DMS 273 (cell line): Measurements from ENCODE around the gene DYRK1A.
A peak's percentile ranks its signal among the peaks of the same experiment; 100 is the strongest.

Experiments
- DNase-seq: peaks from one replicate; lab custom pipeline; 2025; ENCODE audit not compliant: unreplicated experiment; lab: John Stamatoyannopoulos, UW

DYRK1A gene

DNA sequence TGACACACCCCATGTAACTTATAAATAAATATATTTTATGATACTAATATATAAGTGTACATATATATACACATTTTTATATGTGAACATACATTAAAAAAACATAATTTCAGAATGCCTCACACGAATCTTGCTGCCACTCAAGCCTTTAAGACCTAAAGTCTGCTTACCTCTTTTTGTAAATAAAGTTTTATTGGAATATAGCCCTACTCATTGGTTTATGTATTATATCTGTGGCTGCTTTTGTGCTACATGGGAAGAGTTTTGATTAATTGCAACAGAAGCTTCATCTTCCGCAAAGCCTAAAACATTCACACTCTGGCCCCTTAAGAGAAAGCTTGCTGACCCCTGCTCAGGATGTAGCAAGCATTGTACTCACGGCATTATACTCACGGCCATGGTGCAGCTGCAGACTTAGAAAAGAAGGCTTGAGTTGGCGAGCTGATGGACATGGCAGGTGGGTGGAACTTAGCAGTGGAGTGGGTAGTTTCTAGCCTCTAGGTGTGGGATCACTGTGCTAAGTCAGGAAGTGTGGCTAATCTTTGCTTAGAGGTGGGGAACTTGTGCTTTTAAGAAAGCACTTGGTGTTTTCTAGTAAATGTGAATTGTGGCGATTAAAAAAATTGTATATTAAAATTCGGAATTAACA, 80.8 kb downstream of the DYRK1A start:
- DNase-seq, result no peak

DNA sequence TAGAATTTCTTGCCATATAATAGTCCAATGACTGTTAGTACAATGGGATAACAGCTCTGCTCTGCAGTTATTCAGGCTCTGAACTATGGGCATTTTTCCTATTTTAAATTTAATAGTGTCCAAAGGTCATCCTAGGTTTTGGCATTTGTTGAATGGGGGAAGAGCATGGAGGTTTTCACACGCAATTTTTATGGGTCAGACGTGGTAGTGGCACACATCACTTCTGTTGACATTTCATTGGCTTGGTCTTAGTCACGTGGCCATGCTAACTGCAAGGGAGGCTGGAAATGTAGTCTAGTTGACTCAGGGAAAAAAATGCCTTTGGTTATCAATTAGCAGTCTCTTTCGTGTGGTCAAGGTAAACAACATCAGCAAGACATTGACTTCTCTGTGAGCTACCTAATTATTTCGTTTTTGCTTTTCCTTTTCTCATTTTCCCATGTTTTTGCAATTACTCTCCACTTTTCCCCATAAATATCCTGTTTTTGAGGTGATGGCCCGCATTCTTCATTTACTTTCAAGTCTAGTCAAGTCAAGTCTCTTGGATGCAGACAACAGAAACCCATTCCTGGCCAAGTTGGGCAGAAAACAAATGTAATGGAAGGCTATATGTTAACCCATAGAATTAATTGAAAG, 82.8 kb downstream of the DYRK1A start:
- DNase-seq, result no peak

DNA sequence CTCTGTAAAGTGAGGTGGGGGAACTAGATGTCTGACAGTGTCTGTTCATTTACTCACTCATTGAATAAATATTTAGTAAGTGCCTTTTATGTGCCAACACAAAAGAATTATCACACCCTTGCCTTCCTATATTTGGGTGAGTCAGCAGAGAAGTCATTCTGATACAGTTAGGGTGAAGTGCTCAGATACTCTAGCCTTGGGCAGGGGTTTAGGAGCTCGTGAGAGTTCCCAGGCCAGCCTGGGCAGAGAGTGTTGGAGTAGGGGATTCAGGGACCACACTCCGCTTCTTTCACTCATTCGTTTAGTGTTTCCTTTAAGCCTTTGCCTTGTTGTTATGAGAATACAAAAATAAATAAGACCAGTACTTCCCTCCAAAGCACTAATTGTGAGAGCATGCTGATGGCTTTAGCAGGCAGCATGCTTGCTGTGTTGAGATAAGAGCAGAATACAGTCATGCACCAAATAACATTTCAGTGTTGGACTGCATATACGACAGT, 83.9 kb downstream of the DYRK1A start:
- no peak for DNase-seq

DNA sequence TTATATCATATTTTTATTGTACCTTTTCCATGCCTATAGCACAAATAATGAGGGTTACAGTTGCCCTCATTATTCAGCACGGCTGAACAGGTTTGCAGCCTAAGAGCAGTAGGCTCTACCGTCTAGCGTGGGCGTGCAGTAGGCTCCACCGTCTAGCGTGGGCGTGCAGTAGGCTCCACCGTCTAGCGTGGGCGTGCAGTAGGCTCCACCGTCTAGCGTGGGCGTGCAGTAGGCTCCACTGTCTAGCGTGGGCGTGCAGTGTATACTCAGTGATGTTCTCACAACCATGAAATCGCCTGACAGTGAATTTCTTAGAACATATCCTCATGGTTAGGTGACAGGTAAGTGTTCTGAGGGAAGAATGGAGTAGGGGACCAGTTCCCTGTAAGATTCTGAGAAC, 84.9 kb downstream of the DYRK1A start:
- no peak for DNase-seq

DNA sequence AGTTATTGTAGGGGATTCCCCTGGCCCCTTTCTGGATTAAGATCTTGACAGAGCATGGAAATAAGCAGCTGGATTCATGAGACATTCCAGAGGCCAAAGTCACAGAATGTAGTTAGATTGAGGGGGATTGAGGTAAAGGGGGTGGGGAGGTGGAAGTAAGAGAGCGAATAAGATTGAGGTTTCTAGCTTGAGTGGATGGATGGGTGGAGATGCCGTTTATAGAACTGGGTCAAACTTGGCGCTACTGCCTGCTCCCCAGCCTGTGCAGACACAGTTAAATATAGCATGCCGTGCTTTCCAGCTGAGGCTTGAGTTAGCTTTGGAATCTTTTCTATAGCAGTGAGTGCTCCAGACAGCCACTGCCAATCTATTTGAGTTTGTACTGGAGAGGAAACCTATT, 85.7 kb downstream of the DYRK1A start:
- no peak for DNase-seq

DNA sequence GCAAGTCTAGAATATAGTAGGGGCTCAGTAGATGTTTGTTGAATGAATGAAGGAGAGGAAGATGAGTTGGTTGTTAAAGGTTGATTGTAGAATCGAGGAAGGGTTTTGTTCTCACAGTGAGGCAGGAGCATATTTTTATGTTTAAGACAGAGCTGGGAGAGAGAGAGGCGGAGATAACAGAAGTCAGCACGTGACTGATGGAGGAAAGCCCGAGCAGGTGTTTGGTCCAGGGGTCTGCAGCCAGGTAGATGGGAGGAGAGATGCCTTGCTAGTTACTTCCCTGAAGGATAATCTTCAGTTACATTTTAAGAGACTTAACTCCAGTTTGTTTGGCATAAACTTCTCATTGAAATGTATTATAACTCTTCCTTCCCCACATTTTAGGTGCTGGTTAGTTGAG, 86.8 kb downstream of the DYRK1A start:
- DNase-seq, result no peak

DNA sequence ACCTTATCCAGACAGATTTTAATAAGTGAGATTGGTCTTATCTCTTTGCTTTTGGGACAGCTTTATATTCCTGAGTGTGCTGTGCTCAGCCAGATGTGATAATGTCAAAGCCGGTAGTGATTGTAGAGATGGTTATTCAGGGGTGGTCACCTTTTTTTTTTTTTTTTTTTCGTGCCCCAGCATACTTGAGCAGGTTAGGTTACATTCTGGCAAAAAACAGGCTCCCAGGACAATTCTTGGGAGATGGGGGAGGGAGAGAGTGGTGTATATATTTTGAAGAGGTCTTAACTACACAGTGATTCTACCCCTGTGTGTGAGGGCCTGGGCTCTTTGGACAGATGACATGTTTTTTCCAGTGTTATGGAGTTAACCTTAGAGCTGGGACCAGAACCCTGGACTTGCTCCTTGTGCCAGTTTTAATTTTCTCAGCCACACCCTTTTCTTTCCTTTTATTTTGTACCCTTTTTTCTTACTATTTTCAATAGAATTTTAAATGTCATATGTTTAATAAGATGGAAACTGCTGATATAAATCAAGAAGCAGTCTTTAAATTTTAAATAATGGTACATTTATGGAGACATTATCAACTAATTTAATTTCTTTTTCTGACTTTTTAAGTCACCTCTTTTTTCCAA, 88.4 kb downstream of the DYRK1A start:
- DNase-seq, result peak; percentile 30

DNA sequence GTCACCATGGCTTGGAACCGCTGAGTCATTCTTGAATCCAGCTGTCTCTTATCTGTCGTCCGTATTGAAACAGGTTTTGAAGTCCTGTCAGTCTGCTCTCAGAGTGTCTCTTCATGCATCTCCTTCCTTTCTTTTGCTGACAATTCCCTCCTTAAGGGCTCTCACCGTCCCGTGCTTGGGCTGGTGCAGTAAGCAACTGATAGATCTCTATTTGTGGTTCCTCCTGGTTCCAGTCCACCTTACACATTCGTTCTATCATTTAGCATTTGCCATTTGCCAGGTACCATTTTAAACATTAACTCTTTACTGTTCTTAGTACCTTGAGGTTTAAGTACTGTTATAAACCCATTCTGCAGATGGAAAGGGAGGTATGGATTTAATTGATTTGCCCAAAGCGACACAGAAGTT, 88.9 kb downstream of the DYRK1A start:
- peak; percentile 31 for DNase-seq

DNA sequence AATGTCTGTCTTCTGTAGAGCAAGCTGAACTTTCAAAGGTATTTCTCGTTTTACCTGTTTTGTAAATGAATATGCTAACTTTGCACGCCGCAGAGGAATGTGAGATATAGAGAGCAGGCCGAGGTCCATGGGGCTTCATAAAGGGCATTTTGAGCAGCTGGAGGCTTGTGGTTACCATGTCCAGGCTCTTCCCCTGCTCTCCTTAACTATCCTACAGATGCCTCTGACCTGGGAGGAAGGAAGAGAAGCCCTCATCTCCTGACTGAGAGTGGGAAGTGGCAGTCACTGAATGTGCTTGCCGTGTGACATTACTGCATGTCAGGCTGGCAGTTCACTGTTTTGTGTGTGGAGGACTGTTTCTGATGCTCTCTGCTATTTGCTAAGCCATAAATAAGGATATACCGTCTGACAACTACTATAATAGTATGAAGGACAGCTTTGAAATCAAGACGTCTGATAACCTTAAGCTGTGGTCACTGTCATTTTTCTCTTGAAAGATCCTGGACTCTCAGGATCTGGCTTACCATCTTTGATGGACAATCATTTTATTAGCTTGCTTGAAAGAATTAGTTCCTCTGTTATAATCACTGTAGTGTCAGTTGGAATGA, 92.2 kb downstream of the DYRK1A start:
- no peak for DNase-seq

DNA sequence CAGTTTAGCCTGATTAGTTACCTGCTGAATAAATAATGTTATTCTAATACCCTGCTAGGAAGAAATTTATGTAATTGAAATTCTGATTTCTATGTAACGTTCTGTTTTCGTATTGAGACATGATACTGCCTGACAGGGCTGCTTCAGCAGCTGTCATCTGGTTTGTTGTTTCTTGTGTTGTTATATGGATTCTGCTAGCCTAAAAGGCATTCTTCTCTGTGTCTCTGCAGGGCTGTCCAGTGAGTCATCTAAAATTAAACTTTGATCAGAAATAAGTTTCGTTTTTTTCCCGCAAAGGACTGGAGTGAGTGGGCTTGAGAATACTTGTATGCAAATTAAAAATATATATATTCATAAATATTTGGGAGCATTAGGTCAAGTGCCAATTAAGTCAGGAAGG, 93.0 kb downstream of the DYRK1A start:
- no peak for DNase-seq

DNA sequence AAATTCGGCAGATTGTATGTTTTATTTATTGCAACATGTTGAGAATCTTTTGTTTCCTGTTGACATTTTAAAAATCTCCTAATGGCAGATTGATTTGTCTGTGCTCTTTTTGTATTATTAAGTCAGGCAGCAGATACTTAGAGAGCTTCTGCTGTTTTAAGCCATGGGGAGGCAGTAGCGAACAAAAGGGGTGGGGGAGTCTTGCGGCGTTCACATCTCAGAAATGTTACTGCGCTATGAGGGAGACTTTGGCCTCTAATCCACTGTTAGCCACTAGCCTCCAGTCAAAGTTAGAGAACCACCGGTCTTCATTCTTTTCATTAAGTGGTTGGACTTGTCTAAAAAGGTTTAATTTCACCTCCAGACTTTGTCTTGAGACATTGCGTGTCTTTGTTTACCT, 93.6 kb downstream of the DYRK1A start:
- peak; percentile 31 for DNase-seq

DNA sequence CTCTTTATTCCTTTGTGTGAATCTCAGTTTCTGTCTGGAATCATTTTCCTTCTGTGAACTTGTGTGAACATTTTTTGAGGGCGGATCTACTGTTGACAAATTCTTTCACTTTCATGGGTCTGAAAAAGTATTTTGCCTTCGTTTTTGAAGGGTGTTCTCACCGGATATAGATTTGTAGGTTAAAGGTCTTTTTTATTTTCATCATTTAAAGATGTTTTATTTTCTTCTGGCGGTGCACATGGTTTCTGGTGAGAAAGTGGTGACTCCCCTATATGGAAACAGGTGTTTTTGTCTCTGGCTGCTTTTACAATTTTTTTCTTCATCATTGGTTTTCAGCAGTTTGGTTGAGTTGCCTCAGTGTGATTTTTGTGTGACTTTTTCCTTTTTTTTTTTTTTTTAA, 94.9 kb downstream of the DYRK1A start:
- DNase-seq, result no peak

DNA sequence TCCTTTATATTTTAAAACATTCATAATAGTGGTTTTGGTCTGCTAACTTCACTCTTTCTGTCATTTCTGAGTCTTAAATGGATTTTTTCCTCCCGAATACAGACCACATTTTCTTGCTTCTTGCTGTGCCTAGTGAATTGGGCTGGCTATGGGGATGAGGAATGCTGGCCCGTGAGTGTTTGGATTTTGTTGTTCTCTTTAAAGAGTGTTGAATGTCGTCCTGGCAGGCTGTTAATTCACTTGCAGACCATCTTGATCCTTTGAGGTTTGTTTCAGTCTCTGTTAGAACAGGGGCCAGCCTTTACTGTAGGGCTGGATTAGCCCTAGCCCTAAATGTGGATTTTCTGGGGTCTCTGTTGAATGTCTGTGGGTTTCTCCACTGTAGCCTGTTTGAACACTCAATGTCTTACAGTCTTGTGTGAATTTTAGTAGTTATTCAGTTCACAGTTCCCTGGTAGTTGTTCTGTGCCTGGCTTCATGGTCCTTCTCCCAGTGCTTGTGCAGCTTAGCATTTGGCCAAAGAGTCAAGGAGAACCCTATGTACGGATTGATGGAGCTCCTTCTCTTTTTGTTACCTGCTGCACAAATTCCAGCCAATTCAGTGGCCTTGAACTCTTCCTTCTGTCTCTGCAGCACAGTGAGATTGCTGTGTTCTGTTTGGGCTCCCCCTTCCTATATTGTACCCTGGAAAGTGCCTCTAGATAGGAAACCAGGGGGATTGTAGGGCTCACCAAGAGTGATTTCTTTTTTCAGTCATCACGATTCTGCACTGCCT, 95.7 kb downstream of the DYRK1A start:
- no peak for DNase-seq

DNA sequence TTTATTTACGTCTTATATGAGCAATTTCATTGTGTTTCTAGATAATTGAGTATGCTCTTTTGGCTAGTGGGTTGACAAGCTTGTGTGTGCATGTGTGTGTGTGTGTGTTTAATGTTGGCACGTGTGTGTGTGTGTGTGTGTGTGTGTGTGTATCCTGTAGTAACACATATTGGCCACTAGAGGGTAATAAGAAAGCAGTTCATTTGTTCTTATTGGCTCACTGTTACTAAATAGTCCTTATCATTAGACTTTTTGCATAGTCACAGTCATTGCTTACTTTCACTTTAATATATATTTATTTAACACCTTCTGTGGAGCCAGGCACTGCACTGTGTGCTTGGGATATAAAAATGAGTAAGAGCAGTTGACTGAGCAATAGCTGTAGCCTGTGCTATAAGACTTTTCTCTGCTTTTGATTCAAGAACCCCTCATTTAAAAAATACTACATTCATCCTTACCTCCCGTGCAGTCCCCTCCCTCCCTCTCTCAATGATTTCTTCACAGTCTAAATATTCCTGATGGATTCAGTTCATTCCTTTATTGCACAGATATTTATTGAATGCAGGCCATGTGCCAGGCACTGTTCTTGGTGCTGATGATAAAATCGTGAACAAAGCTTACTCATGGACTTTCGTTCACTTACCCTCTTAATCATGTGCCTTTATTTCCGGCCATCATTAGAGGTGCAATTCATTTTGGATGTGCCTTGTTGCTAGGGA, 96.7 kb downstream of the DYRK1A start:
- DNase-seq, result peak; percentile 50

DNA sequence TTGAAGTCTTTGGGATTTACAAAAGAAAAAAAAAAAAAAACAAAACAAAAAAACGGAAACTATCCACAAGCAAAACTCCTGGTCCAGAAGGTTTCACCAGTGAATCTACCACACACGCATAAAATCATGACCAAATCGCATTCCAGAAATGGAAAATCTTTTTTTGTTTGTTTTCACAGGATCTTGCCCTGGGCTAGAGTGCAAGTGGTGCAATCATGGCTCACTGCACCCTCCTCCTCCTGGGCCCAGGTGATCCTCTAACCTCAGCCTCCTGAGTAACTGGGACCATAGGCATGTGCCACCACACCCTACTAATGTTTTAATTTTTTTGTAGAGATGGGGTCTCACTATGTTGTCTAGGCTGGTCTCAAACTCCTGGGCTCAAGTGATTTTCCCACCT, 100.5 kb downstream of the DYRK1A start:
- DNase-seq, result no peak

DNA sequence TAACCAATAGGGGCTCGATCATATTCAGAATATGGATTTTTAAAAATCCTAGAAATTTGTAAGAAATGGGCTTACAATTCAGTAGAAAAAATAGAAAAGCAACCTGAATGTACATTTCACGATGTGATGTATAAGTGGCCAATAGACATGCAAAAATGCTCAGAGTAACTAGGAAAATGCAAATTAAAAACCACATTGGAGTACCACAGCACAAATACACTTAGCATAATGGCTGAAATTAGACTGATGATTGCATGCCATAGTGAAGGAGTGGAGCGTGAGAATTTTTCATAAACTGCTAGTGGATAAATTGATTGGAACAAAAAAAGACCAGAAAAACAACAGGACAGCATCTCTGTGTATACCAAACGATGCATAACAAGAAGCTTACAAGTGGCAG, 102.3 kb downstream of the DYRK1A start:
- DNase-seq, result no peak

DNA sequence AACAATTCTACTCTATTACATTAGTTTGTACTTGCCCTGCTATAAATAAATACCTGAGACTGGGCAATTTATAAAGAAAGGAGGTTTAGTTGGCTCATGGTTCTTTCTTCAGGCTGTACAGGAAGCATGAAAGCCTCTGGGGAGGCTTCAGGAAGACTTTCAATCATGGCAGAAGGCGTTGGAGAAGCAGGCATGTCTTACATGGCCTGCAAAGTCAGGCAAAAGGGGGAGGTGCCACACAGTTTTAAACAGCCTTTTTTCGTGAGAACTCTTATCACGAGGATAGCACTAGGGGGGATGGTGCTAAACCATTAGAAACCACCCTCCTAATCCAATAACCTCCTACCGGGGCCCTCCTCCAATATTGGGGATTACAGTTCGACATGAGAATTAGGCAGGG, 102.9 kb downstream of the DYRK1A start:
- no peak for DNase-seq

DNA sequence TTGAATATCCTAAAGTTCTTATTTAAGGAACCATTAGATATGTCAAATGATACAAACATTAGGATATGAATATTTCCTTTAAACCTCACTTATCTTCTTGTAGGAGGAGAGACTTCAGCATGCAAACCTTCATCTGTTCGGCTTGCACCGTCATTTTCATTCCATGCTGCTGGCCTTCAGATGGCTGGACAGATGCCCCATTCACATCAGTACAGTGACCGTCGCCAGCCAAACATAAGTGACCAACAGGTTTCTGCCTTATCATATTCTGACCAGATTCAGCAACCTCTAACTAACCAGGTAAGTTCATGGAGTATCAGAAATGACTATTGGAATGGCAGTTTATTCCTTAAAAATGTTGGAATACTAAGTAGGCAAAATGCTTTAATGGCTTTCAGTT, 106.0 kb downstream of the DYRK1A start:
- no peak for DNase-seq

DNA sequence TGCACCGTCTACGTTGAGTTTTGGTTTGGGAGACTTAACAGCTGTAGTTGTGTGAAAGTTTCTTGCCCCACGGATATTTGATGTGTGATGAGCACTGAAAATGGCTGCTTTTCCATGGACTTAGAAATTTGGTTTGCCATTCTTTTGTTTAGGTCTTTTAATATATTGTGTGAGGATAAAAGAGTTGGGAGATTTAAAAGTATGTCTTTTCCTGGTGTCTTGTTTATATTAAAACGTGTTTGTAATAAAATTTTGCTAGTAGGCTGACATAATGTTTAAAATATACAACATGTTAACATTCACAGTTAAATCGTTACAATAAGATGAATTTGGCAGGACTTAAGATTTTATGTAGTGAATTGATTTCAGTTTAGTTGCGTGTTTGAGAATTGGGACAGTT, 106.9 kb downstream of the DYRK1A start:
- no peak for DNase-seq

DNA sequence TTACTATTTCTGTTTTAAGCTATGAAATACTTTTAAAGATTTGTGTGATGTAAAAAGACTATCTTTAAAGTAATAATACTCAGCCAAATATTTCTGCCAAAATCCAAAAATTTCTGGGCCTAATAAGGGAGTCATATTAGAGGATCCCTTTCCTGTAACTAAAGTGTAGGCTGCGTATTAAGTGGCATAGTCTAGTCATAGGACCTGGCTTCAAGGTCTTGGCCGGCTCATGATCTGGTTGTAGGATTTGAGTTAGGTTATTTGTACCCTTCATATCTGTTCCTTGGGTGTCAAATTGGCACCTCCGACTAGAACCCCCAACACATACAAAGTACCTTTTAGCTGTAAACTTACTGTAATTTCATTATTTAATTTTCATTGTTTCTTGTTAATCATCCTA, 107.8 kb downstream of the DYRK1A start:
- DNase-seq, result no peak
